Measurements from ENCODE around the gene GAB2. TPM values are rescaled to one million over a fixed set of nuclear protein-coding genes. Genes with fewer than 3 reads are reported as not detected.

GAB2 gene
- total and polyA plus RNA-seq, 10 of the 15 experiments (the other 5 are each of a cell fraction or from before 2014, with no cell fraction given), result 0.69 to 12.6 (median 3.8) TPM

DNA sequence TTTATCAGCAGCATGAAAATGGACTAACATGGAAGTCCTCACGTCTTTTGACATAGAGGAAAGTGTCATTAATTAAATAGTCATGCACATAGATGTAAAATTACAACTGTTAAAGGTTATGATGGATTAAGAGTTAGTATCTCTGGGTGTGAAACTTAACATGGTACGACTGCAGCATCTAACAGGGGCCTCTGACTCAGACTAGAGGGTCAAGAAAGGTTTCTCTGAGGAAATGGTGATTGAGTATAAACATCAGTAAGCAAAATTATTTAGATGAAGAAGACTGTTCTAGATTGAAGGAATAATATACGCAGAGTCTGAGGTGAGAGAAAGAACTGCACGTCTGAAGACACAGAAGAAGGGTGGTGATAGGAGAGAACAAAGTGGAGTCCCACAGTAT, 42.1 kb upstream of the GAB2 start:
- Histone ChIP-seq H2AFZ (ENCODE audit: control insufficient read depth, low read depth, low read length) (no peak overlapping the region), H3K9ac (ENCODE audit: control insufficient read depth, insufficient read depth, low read length) (no peak overlapping the region), H3K4me1 (ENCODE audit: control insufficient read depth, insufficient read depth, low read length) (peaks cover 22% of the 10 kb centered on the region), H3K79me2 (ENCODE audit: control insufficient read depth, insufficient read depth, low read length) (no peaks in the 10 kb centered on the region), H3K4me3 (no peak overlapping the region), H3K9me3 (replicated peaks; ENCODE audit: control insufficient read depth, insufficient read depth, low read length) (peaks cover 9% of the 10 kb centered on the region), H3K27ac (ENCODE audit: control insufficient read depth, insufficient read depth) (peak overlapping the region; percentile 18; the same call in 1 of the 2 replicates), H3K36me3 (ENCODE audit: control insufficient read depth in 2 of 2, insufficient read depth in 2 of 2, low read length in 1 of 2) (peaks cover 2 to 4% of the 10 kb centered on the region in 2 experiments; a peak in 2 of 4 replicates), H3K27me3 (replicated peaks in 1 of 2; ENCODE audit: control insufficient read depth in 2 of 2, insufficient read depth in 2 of 2, low read length in 1 of 2) (no peaks in the 10 kb centered on the region), H4K20me1 (ENCODE audit: control insufficient read depth, insufficient read depth) (no peaks in the 10 kb centered on the region), H3K4me2 (ENCODE audit: control insufficient read depth, insufficient read depth) (no peak overlapping the region)
- ChIA-PET POLR2A (no interaction called here), RAD21 (ENCODE audit: unreplicated experiment) (no interaction called here), SMC1A (ENCODE audit: uncharacterized antibody, unreplicated experiment) (no interaction called here), CTCF (no interaction called here)
- TF ChIP-seq SIN3A (IDR thresholded peaks at IDR 0.05; ENCODE audit: low read depth, low read length), result no peak
- no peak for TF ChIP-seq ATF7 (IDR thresholded peaks at IDR 0.05; ENCODE audit: low read depth)
- no peak for TF ChIP-seq TAF1 (IDR thresholded peaks at IDR 0.05; ENCODE audit: borderline replicate concordance, low read depth, low read length)
- no peak for TF ChIP-seq SP1 (IDR thresholded peaks at IDR 0.05; ENCODE audit: low read depth, low read length)
- no peak for TF ChIP-seq JUND (IDR thresholded peaks at IDR 0.05; ENCODE audit: low read depth, low read length)
- TF ChIP-seq FOS (IDR thresholded peaks at IDR 0.05; ENCODE audit: borderline replicate concordance, extremely low read depth, insufficient read length), result no peak
- no peak for TF ChIP-seq BCL11A (IDR thresholded peaks at IDR 0.05; ENCODE audit: low read depth, low read length)
- no peak for TF ChIP-seq MEF2A (IDR thresholded peaks at IDR 0.05; ENCODE audit: insufficient read depth, low read depth, low read length)
- no peak for TF ChIP-seq GATAD2B (conservative IDR thresholded peaks at IDR 0.05; ENCODE audit: low read depth)
- TF ChIP-seq EZH2 (IDR thresholded peaks at IDR 0.05; ENCODE audit: borderline replicate concordance, control insufficient read depth, low read depth, low read length), result no peak
- TF ChIP-seq, protein P1, sequence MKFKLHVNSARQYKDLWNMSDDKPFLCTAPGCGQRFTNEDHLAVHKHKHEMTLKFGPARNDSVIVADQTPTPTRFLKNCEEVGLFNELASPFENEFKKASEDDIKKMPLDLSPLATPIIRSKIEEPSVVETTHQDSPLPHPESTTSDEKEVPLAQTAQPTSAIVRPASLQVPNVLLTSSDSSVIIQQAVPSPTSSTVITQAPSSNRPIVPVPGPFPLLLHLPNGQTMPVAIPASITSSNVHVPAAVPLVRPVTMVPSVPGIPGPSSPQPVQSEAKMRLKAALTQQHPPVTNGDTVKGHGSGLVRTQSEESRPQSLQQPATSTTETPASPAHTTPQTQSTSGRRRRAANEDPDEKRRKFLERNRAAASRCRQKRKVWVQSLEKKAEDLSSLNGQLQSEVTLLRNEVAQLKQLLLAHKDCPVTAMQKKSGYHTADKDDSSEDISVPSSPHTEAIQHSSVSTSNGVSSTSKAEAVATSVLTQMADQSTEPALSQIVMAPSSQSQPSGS (IDR thresholded peaks at IDR 0.05; ENCODE audit: low read length), result no peak
- TF ChIP-seq ZSCAN29 (IDR thresholded peaks at IDR 0.05), result no peak
- BruUV-seq (replicated peaks), result no TSS peak
- FAIRE-seq (no peak), ATAC-seq (no peak), DNase-seq (ENCODE audit: low read depth, low spot score) (no peak)
- WGBS (ENCODE audit: insufficient coverage, insufficient replicate concordance, low lambda C conversion rate, missing lambda C conversion rate), result 92% methylated on average over 4 of the region's 4 CpGs
- in situ Hi-C loops (cut with MboI), result no loop called here
- intact Hi-C loops (cut with micrococcal nuclease; ENCODE audit: unreplicated experiment), result loop anchor here (10.0 kb wide), 1 partner anchor 105 kb away; no protein-coding TSS in a partner anchor
